WTC11 (cell line): ENCODE data around the gene SMOC2. TPM values are rescaled to one million over a fixed set of nuclear protein-coding genes. Genes with fewer than 3 reads are reported as not detected.

ENCODE experiments used
- ATAC-seq: fragments of 200-7000 bp; cut with Tn5 transposase; 2 replicates; pipeline ENCODE4 v1.10.0; 2021; ENCODE audit warnings: mild to moderate bottlenecking, moderate library complexity
- CTCF ChIA-PET: fragments of 300-600 bp; sonication (Branson Sonifier 250); formaldehyde crosslinking; loops from one replicate; lab custom pipeline; 2021; ENCODE audit warnings: antibody characterized with exemption; lab: Charles Lee
- POLR2A ChIA-PET: fragments of 350-600 bp; sonication (Branson Sonifier 250); formaldehyde crosslinking; loops from one replicate; lab custom pipeline; 2021; ENCODE audit warnings: antibody characterized with exemption; lab: Charles Lee
- DNase-seq: peaks from one replicate; pipeline ENCODE4 v3.0.0; 2021; ENCODE audit warnings: low spot score
- H3K27ac Mint-ChIP-seq: 2 replicates; pipeline ENCODE4 v1.8.0; 2021; ENCODE audit warnings: mixed read lengths
- H3K27me3 Mint-ChIP-seq: 2 replicates; pipeline ENCODE4 v1.8.0; 2021; ENCODE audit warnings: low read depth, mild to moderate bottlenecking, moderate library complexity, mixed read lengths
- H3K36me3 Mint-ChIP-seq: 2 replicates; pipeline ENCODE4 v1.8.0; 2021; ENCODE audit warnings: mixed read lengths
- H3K4me1 Mint-ChIP-seq: 2 replicates; pipeline ENCODE4 v1.8.0; 2022; ENCODE audit warnings: mixed read lengths
- H3K4me3 Mint-ChIP-seq: 2 replicates; pipeline ENCODE4 v1.8.0; 2021; ENCODE audit warnings: mild to moderate bottlenecking, moderate library complexity, mixed read lengths
- H3K9me3 Mint-ChIP-seq: 2 replicates; pipeline ENCODE4 v1.8.0; 2021; ENCODE audit warnings: mixed read lengths
- ATF1 ChIP-seq: sonication (generic); formaldehyde crosslinking; IDR thresholded peaks from 2 replicates; pipeline ENCODE4 v1.8.1; 2023; ENCODE audit warnings: mild to moderate bottlenecking, moderate library complexity, missing genetic modification reagents
- ETV6 ChIP-seq: sonication (generic); formaldehyde crosslinking; IDR thresholded peaks from 2 replicates; pipeline ENCODE4 v1.8.1; 2022; ENCODE audit warnings: mild to moderate bottlenecking, missing genetic modification reagents
- FOXK1 ChIP-seq: sonication (generic); formaldehyde crosslinking; IDR thresholded peaks from 2 replicates; pipeline ENCODE4 v1.8.0; 2022; ENCODE audit warnings: mild to moderate bottlenecking, moderate library complexity, missing genetic modification reagents
- FOXP1 ChIP-seq: sonication (generic); formaldehyde crosslinking; IDR thresholded peaks from 2 replicates; pipeline ENCODE4 v1.8.0; 2022; ENCODE audit warnings: missing genetic modification reagents, mild to moderate bottlenecking, moderate library complexity, borderline replicate concordance
- HMGA2 ChIP-seq: fragments of 250-450 bp; sonication (Bioruptor Pico); IDR thresholded peaks from 2 replicates; pipeline ENCODE4 v1.4.0; 2021; ENCODE audit warnings: mild to moderate bottlenecking, moderate library complexity
- JAZF1 ChIP-seq: fragments of 250-450 bp; sonication (Bioruptor Pico); IDR thresholded peaks from 2 replicates; pipeline ENCODE4 v1.9.0; 2021; ENCODE audit warnings: moderate library complexity, mild to moderate bottlenecking, inconsistent platforms
- MXD4 ChIP-seq: fragments of 250-450 bp; sonication (Bioruptor Pico); IDR thresholded peaks from 2 replicates; pipeline ENCODE4 v1.8.0; 2021; ENCODE audit warnings: mild to moderate bottlenecking, moderate library complexity, borderline replicate concordance
- NFE2L1 ChIP-seq: sonication (generic); formaldehyde crosslinking; IDR thresholded peaks from 2 replicates; pipeline ENCODE4 v1.8.1; 2023; ENCODE audit warnings: missing genetic modification reagents
- NR1H2 ChIP-seq: sonication (generic); formaldehyde crosslinking; IDR thresholded peaks from 2 replicates; pipeline ENCODE4 v1.9.0; 2021; ENCODE audit warnings: mild to moderate bottlenecking, moderate library complexity, missing genetic modification reagents
- NR3C1 ChIP-seq: sonication (generic); formaldehyde crosslinking; conservative IDR thresholded peaks from 2 replicates; pipeline ENCODE4 v1.8.1; 2023; ENCODE audit warnings: low read depth, mild to moderate bottlenecking, missing genetic modification reagents
- PRRX2 ChIP-seq: fragments of 250-450 bp; sonication (Bioruptor Pico); IDR thresholded peaks from 2 replicates; pipeline ENCODE4 v1.8.0; 2021; ENCODE audit warnings: mild to moderate bottlenecking
- ZNF121 ChIP-seq: sonication (generic); formaldehyde crosslinking; IDR thresholded peaks from 2 replicates; pipeline ENCODE4 v1.8.0; 2023; ENCODE audit warnings: missing genetic modification reagents
- ZNF138 ChIP-seq: sonication (generic); formaldehyde crosslinking; conservative IDR thresholded peaks from 2 replicates; pipeline ENCODE4 v1.8.1; 2022; ENCODE audit warnings: mild to moderate bottlenecking, moderate library complexity, missing genetic modification reagents
- ZNF232 ChIP-seq: sonication (generic); formaldehyde crosslinking; IDR thresholded peaks from 2 replicates; pipeline ENCODE4 v1.8.0; 2022; ENCODE audit warnings: mild to moderate bottlenecking, missing genetic modification reagents
- ZNF263 ChIP-seq: sonication (generic); formaldehyde crosslinking; IDR thresholded peaks from 2 replicates; pipeline ENCODE4 v1.8.1; 2022; ENCODE audit warnings: low read depth, mild to moderate bottlenecking, moderate library complexity, missing genetic modification reagents
- ZNF317 ChIP-seq: sonication (generic); formaldehyde crosslinking; IDR thresholded peaks from 2 replicates; pipeline ENCODE4 v1.8.1; 2023; ENCODE audit warnings: low read depth, mild to moderate bottlenecking, moderate library complexity, missing genetic modification reagents, borderline replicate concordance
- ZNF671 ChIP-seq: fragments of 250-450 bp; sonication (Bioruptor Pico); IDR thresholded peaks from 2 replicates; pipeline ENCODE4 v1.8.0; 2021; ENCODE audit warnings: mild to moderate bottlenecking
- total RNA-seq: library from RNA; stranded (reverse); gene quantifications from 3 replicates; pipeline ENCODE4 v1.2.3, GENCODE V29; 2021
- TF ChIP-seq, protein P1 (sequence below): sonication (generic); formaldehyde crosslinking; IDR thresholded peaks from 2 replicates; pipeline ENCODE4 v1.8.0; 2022; ENCODE audit warnings: mild to moderate bottlenecking, missing genetic modification reagents
- TF ChIP-seq, protein P2 (sequence below): fragments of 250-450 bp; sonication (Bioruptor Pico); IDR thresholded peaks from 2 replicates; pipeline ENCODE4 v1.9.0; 2021; ENCODE audit warnings: moderate library complexity, mild to moderate bottlenecking, inconsistent platforms, borderline replicate concordance
- TF ChIP-seq, protein P3 (sequence below): fragments of 250-450 bp; sonication (Bioruptor Pico); IDR thresholded peaks from 2 replicates; pipeline ENCODE4 v1.9.0; 2021; ENCODE audit warnings: mild to moderate bottlenecking
- TF ChIP-seq, protein P4 (sequence below): sonication (generic); formaldehyde crosslinking; IDR thresholded peaks from 2 replicates; pipeline ENCODE4 v1.8.1; 2022; ENCODE audit warnings: missing genetic modification reagents, borderline replicate concordance
- TF ChIP-seq, protein P5 (sequence below): fragments of 200-600 bp; IDR thresholded peaks from 2 replicates; pipeline ENCODE4 v1.8.0; 2022; ENCODE audit warnings: antibody characterized with exemption

Gene SMOC2
- total RNA-seq, 1 experiment from 2014 or later: 3.9 TPM

DNA sequence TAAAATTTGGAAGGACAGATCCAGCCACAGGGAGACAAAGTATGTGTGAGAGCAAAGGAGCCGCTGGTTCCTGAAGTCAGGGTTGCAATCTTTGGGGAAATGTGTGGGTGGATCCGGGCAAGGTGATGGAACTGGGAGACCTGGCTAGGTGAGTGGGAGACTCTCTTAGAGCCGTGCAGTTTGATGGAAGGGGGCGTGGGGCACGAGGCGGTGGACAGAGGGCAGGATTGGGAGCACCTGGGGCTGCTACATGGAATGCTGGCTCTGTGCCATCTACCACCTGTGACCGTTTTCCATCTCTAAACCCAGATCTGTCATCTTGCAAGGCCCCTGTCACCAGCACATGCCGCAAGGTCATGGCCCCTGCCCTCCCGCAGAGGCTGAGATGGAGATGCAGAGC is 268.4 kb downstream of the SMOC2 start:
- TF ChIP-seq ZNF138 (CRISPR knock-in tag) (no peak), ZNF263 (CRISPR knock-in tag) (no peak)
- Mint-ChIP-seq H3K9me3 (peaks cover 16% of the 10 kb centered on the region), H3K27ac (no peak overlapping the region), H3K4me1 (peaks cover 13% of the 10 kb centered on the region), H3K27me3 (peaks cover 2% of the 10 kb centered on the region; the same call in 1 of the 2 replicates), H3K4me3 (no peak overlapping the region), H3K36me3 (peaks cover 15% of the 10 kb centered on the region)
- ChIA-PET CTCF (no interaction called here), POLR2A (no interaction called here)
- no peak for ATAC-seq
- no peak for DNase-seq

DNA sequence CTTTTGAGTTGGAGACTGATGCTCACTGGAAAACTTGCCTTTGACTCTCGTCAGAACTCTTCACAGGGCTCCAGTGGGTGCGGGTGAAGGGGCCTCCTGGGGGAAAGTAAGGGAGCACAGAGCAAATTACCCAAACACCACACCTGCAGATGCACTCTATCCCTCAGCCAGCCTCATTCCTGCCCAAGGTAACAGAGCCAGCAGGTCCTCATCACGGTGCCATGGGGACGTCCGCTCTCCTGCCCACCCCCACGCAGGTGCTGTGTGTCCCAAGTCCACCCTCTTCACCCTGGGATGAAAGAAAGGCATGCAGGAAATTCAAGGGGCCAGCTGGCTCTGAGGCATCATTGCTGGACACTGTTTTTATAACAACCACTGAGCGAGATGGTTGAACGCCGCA is 269.0 kb downstream of the SMOC2 start:
- TF ChIP-seq ZNF317 (CRISPR knock-in tag) (no peak), ZNF232 (CRISPR knock-in tag) (no peak), ZNF121 (no peak), ZNF138 (CRISPR knock-in tag) (no peak), PRRX2 (CRISPR knock-in tag) (no peak), NFE2L1 (no peak), ETV6 (CRISPR knock-in tag) (no peak), FOXK1 (CRISPR knock-in tag) (no peak), FOXP1 (CRISPR knock-in tag) (no peak), ATF1 (CRISPR knock-in tag) (no peak), HMGA2 (no peak), NR3C1 (CRISPR knock-in tag) (no peak), ZNF671 (CRISPR knock-in tag) (no peak), MXD4 (CRISPR knock-in tag) (no peak), NR1H2 (CRISPR knock-in tag) (no peak)
- TF ChIP-seq, protein P1, sequence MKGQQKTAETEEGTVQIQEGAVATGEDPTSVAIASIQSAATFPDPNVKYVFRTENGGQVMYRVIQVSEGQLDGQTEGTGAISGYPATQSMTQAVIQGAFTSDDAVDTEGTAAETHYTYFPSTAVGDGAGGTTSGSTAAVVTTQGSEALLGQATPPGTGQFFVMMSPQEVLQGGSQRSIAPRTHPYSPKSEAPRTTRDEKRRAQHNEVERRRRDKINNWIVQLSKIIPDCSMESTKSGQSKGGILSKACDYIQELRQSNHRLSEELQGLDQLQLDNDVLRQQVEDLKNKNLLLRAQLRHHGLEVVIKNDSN (CRISPR knock-in tag): no peak
- TF ChIP-seq, protein P2, sequence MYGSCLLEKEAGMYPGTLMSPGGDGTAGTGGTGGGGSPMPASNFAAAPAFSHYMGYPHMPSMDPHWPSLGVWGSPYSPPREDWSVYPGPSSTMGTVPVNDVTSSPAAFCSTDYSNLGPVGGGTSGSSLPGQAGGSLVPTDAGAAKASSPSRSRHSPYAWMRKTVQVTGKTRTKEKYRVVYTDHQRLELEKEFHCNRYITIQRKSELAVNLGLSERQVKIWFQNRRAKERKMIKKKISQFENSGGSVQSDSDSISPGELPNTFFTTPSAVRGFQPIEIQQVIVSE (CRISPR knock-in tag): no peak
- TF ChIP-seq, protein P3, sequence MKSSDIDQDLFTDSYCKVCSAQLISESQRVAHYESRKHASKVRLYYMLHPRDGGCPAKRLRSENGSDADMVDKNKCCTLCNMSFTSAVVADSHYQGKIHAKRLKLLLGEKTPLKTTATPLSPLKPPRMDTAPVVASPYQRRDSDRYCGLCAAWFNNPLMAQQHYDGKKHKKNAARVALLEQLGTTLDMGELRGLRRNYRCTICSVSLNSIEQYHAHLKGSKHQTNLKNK (CRISPR knock-in tag): no peak
- TF ChIP-seq, protein P4, sequence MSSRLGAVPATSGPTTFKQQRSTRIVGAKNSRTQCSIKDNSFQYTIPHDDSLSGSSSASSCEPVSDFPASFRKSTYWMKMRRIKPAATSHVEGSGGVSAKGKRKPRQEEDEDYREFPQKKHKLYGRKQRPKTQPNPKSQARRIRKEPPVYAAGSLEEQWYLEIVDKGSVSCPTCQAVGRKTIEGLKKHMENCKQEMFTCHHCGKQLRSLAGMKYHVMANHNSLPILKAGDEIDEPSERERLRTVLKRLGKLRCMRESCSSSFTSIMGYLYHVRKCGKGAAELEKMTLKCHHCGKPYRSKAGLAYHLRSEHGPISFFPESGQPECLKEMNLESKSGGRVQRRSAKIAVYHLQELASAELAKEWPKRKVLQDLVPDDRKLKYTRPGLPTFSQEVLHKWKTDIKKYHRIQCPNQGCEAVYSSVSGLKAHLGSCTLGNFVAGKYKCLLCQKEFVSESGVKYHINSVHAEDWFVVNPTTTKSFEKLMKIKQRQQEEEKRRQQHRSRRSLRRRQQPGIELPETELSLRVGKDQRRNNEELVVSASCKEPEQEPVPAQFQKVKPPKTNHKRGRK (CRISPR knock-in tag): no peak
- no peak overlapping the region for H3K4me3 Mint-ChIP-seq
- H3K27ac Mint-ChIP-seq: no peak overlapping the region
- peaks cover 8% of the 10 kb centered on the region for H3K4me1 Mint-ChIP-seq
- H3K36me3 Mint-ChIP-seq: peaks cover 15% of the 10 kb centered on the region
- ATAC-seq: no peak
- ChIA-PET CTCF (interaction anchor here (1.0 to 1.7 kb wide), 5 partner anchors 10 to 259 kb away, joined by 3 to 9 read pairs (median 6); no protein-coding TSS in a partner anchor), POLR2A (no interaction called here)
- H3K9me3 Mint-ChIP-seq: peaks cover 16% of the 10 kb centered on the region
- peaks cover 2% of the 10 kb centered on the region; the same call in 1 of the 2 replicates for H3K27me3 Mint-ChIP-seq
- no peak for DNase-seq

DNA sequence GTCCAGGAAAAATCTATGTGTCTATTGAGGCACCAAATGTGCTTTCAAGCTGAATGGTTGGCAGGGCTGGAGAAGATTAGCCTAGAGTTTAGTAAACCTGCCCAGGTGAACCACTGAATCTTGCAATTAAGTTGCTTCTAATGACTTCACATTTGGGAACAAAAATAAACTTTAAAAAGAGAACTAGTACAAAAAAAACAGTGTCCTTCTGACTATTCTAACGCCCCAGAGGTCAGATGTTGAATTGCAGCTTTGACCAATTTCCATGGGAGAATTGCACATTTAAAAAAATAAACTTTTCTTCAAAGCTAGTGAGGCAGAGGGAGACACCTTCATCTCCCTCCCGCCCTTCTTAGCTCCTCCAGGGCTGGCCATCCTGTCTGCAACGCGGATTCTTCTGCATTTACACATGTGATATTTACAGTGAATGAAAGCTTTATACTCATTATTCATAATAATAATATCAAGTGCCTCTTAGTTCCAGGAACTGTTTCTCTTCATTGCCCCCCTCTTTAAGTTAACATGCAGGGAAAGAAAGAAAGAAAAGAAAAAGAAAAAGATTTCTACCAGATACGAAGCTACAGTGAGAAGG is 270.2 kb downstream of the SMOC2 start:
- TF ChIP-seq, protein P5, sequence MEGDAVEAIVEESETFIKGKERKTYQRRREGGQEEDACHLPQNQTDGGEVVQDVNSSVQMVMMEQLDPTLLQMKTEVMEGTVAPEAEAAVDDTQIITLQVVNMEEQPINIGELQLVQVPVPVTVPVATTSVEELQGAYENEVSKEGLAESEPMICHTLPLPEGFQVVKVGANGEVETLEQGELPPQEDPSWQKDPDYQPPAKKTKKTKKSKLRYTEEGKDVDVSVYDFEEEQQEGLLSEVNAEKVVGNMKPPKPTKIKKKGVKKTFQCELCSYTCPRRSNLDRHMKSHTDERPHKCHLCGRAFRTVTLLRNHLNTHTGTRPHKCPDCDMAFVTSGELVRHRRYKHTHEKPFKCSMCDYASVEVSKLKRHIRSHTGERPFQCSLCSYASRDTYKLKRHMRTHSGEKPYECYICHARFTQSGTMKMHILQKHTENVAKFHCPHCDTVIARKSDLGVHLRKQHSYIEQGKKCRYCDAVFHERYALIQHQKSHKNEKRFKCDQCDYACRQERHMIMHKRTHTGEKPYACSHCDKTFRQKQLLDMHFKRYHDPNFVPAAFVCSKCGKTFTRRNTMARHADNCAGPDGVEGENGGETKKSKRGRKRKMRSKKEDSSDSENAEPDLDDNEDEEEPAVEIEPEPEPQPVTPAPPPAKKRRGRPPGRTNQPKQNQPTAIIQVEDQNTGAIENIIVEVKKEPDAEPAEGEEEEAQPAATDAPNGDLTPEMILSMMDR: peak; percentile 47; the same call in 1 of the 2 replicates
- no peak for TF ChIP-seq JAZF1 (CRISPR knock-in tag)
- TF ChIP-seq, all 79 proteins: peak for 1
- CTCF ChIA-PET: interaction anchor here (0.6 to 1.7 kb wide), 13 partner anchors 12 to 260 kb away, joined by 3 to 9 read pairs (median 3); no protein-coding TSS in a partner anchor
- no peak for DNase-seq
- peaks cover 2% of the 10 kb centered on the region; the same call in 1 of the 2 replicates for H3K27me3 Mint-ChIP-seq
- H3K4me1 Mint-ChIP-seq: peaks cover 2% of the 10 kb centered on the region
- H3K27ac Mint-ChIP-seq: no peak overlapping the region
- H3K9me3 Mint-ChIP-seq: peaks cover 14% of the 10 kb centered on the region
- ATAC-seq: no peak
- H3K36me3 Mint-ChIP-seq: peaks cover 15% of the 10 kb centered on the region
- POLR2A ChIA-PET: no interaction called here
- H3K4me3 Mint-ChIP-seq: no peak overlapping the region
